HT1080 (cell line): Measurements from ENCODE around the gene CAMK2N2. TPM values are rescaled to one million over a fixed set of nuclear protein-coding genes. Genes with fewer than 3 reads are reported as not detected.

Experiments
- DNase-seq: peaks from one replicate; pipeline ENCODE4 v3.0.0-alpha.2; 2015; ENCODE audit warnings: low read depth
- polyA plus RNA-seq, 2 experiments: library from polyadenylated mRNA; depleted of rRNA; stranded (reverse); fragments of >200 nt; gene quantifications; 2 replicates each; pipeline ENCODE4 v1.2.3, GENCODE V29; 2015
- total RNA-seq: library from RNA; depleted of rRNA; stranded (reverse); fragments of >200 nt; shearing (Covaris generic); gene quantifications from 2 replicates; pipeline ENCODE4 v1.2.3, GENCODE V29; 2014; rRNA removed

The CAMK2N2 gene
- 3.6 and 10.5 TPM in 2 replicates for total RNA-seq
- 3.8 and 5.6 TPM in 2 replicates for polyA plus RNA-seq (2015; cell fraction: cytosol; rRNA removed)
- polyA plus RNA-seq (2015; cell fraction: nucleus; rRNA removed), result 0.33 and 1.5 TPM in 2 replicates

- DNase-seq, result peak; percentile 83
These were observed at the start of gene CAMK2N2 for GRCh38 chr3:184261270-184261853. CAMK2N2 (minus strand) TSS chr3:184261553; CDS start chr3:184261285, 268 bp downstream.

DNA sequence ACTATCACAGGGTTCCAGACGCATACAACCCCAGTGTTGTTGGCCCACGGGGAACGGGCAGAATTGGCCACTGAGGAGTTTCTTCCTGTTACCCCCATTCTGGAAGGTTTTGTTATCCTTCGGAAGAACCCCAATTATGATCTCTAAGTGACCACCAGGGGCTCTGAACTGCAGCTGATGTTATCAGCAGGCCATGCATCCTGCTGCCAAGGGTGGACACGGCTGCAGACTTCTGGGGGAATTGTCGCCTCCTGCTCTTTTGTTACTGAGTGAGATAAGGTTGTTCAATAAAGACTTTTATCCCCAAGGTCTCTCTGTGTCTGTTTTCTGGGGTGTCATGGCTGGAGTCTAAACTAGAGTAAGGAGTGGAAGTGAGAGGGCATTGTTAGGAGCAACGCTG is 47.4 kb upstream of the CAMK2N2 start:
- no peak for DNase-seq

DNA sequence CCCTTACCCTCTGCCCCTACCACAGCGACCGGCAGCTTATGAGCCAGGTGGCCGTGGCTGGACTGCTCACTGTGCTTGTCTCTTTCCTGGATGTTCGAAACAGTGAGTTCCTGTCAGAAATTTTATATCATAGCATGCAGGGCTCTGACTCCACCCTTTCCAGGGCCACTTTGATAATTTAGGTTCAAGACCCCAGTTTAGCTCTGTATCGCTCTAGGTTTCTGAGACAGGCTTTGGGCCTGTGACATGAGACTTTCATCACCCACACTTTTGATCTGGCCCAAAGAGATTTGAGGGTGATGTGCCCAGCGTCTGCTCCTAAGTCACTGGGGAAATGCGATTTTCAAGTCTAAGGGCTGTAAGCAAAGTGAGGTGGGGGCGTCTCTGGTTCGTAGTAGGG is 46.6 kb upstream of the CAMK2N2 start:
- DNase-seq, result no peak

DNA sequence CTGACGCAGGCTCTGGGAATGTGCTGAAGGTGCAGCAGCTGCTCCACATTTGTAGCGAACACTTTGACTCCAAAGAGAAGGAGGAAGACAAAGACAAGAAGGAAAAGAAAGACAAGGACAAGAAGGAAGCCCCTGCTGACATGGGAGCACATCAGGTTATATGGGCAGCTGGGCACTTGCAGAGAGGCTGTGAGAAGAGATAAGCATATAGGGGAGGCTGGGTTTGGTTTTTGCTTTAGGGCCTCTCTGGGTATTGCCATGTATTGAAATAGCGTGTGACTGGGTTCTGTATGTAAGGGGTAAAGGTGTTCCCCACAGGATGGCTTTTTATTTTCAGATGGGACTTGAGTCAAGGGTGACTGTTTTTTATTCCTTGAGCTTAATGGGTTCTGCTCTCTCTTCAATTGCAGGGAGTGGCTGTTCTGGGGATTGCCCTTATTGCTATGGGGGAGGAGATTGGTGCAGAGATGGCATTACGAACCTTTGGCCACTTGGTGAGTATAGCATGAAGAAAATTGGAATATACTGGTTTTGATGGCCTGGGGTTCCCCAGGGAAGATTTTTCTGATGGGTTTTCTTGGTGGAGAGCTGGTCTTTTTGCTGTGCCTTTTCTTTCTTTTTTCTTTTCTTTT is 45.1 kb upstream of the CAMK2N2 start:
- no peak for DNase-seq

DNA sequence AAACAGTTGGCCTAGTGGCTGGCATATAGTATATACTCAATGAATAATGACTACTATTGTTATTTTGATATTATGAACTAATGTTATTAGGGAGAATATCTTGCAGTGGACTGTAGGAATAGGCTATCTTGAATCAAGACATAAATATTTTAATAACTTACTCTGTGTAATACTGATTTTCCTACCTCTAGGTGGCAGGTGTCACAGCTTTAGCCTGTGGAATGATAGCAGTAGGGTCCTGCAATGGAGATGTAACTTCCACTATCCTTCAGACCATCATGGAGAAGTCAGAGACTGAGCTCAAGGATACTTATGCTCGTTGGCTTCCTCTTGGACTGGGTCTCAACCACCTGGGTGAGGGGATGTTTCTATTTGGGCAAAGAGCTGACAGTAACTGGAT is 44.2 kb upstream of the CAMK2N2 start:
- peak; percentile 26 for DNase-seq

DNA sequence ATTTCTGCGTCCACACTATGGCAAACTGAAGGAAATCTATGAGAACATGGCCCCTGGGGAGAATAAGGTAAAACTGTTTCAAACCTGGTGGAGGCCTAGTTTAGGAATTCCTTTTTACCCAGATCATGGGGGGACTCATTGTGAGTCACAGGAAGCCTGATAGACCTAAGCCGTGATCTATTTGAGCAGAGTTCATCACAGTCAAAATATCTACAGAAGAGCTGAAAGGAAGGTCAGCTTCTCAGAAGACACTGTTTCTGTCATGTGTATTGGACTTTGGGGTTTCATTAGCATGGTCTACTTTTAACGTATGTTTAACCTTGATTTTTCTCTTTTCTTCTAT is 39.0 kb upstream of the CAMK2N2 start:
- DNase-seq, result peak; percentile 87

DNA sequence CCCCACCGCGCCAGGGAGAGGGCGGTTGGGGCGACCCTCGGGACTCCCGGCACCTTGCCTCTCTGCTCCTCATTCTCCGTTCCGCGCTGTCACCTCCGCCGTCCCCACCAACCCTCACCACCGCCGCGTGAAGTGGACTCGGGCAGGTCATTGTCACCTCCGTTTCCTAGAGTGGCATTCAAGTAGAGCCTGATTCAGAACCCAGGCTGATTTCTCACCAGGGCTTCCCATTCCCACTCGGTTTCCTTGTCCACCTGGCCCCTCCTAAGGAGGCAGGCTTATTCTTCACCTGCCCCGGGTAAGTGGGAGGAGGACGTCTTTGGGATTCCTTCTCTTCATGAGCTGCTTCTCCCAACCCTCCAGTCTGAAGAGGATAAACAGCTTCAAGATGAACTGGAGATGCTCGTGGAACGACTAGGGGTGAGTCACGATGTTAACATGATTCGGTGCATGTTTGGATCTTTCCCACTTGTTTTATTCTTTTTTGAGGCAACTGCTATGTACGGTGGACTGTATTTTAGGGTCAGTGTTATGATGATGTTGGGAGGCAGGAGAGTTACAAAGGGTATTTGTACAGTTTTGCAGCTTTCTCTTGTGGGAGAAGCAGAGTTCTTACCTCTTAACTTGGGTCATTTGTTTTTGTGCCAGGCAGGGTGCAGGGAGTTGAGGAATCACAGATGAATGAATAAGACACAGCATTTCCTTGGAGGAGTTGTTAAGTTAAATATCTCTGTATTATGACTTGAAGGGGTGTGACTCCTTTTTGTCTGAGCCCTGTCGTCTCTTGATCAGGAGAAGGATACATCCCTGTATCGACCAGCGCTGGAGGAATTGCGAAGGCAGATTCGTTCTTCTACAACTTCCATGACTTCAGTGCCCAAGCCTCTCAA is 38.4 kb upstream of the CAMK2N2 start:
- DNase-seq, result peak; percentile 44

GRCh38 chr3:184298759-184299487 is 37.6 kb upstream of the CAMK2N2 start, which contains the start of gene PSMD2:
PSMD2 (plus strand) TSS chr3:184299241; CDS start chr3:184299267, 26 bp downstream.
- peak; percentile 92 for DNase-seq

- DNase-seq, result no peak
These were observed 35.3 kb upstream of the CAMK2N2 start for GRCh38 chr3:184296616-184297015.

DNA sequence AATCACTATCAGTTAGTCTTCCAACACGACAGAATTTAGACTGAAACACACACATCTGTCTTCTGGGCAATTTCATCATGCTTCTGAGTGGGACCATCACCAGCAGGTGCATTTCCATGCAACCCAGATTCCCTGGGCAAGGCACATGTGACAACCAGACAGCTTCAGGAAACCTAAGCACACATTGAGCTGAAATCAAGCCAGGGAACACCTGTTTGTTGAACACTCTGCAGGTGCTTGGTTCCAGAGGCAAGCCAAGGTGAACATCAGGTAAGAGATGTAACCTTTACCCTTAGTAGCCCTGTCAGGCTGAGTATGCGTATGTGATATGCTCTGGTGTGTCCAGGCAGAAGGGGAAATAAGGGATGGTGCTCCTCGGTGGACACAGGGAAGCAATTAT is 34.4 kb upstream of the CAMK2N2 start:
- DNase-seq, result no peak

DNA sequence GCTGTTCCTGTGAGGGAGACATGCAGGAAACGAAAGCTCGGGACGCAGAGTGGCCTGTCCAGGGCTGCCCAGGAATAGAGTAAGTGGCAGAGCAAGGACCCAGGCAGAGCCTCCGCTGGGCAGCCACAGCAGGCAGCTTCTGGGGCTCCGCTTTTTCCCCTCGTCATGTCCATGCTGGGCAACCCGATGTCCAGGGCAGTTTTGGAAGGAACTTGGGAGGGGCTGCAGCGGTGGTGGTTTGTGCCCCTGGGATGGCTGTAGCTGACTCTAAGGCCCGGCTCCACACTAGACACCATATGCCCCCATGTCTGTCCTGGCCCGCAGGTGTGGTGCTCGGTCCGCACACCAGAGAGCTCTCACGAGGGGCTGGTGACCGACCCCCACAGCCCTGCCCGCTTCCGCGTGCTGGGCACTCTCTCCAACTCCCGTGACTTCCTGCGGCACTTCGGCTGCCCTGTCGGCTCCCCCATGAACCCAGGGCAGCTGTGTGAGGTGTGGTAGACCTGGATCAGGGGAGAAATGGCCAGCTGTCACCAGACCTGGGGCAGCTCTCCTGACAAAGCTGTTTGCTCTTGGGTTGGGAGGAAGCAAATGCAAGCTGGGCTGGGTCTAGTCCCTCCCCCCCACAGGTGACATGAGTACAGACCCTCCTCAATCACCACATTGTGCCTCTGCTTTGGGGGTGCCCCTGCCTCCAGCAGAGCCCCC is 30.5 kb upstream of the CAMK2N2 start:
- no peak for DNase-seq

- DNase-seq, result no peak
These were observed 29.8 kb upstream of the CAMK2N2 start for GRCh38 chr3:184291044-184291737.

GRCh38 chr3:184290331-184290730 is 29.0 kb upstream of the CAMK2N2 start:
- no peak for DNase-seq

DNA sequence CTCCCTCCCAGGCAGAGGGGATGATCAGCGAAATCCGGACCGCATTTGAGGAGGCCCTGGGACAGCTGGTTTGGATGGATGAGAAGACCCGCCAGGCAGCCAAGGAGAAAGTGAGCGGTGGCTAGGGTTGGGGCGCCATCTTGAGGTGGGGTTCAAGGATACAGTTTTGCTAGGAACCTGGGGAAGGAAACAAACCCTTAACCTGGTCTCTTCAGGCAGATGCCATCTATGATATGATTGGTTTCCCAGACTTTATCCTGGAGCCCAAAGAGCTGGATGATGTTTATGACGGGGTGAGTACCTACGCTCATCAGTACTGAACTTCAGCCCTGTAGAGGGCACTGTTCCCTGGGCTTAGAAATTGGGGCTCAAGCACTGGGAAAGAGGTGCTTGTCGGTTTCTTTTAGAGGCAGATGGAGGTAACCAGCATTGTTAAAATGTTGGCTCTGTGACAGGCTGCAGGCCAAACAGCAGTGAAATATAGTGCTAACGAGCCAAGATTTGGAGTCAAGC is 28.1 kb upstream of the CAMK2N2 start:
- peak; percentile 75 for DNase-seq

GRCh38 chr3:184284696-184285095 is 23.3 kb upstream of the CAMK2N2 start:
- peak; percentile 83 for DNase-seq

GRCh38 chr3:184283681-184284080 is 22.3 kb upstream of the CAMK2N2 start:
- no peak for DNase-seq

GRCh38 chr3:184282941-184283340 is 21.6 kb upstream of the CAMK2N2 start:
- DNase-seq, result peak; percentile 27

- DNase-seq, result no peak
These were observed 16.0 kb upstream of the CAMK2N2 start for GRCh38 chr3:184277366-184277765.

GRCh38 chr3:184275961-184276910 is 14.9 kb upstream of the CAMK2N2 start, which contains the start of gene ECE2:
ECE2 (plus strand) TSS chr3:184276022; CDS start chr3:184276154, 132 bp downstream.
- DNase-seq, result no peak
